DMS 273 treated with DMSO at 0.1 percent for 48 hours (cell line): ENCODE measurements around the gene CCDC137.
"Not testable (repeated sequence)": the region's sequence is repeated elsewhere in the genome, so short reads cannot be mapped to it uniquely, and the experiment has no call there.

ENCODE experiments used
- DNase-seq: peaks from one replicate; lab custom pipeline; 2025; lab: John Stamatoyannopoulos, UW

CCDC137 gene

GRCh38 chr17:81666342-81667191 is at the start of gene CCDC137, which contains the start of gene OXLD1:
CCDC137 (plus strand) TSS chr17:81666737; CDS start chr17:81666767, 30 bp downstream.
OXLD1 (minus strand) TSS chr17:81666605; CDS start chr17:81666577, 28 bp downstream.
- DNase-seq = peak; percentile 88

GRCh38 chr17:81616877-81617276 is 49.7 kb upstream of the CCDC137 start:
- no peak for DNase-seq

GRCh38 chr17:81618307-81618706 is 48.2 kb upstream of the CCDC137 start:
- not testable (repeated sequence) for DNase-seq

- DNase-seq = no peak
Observed at GRCh38 chr17:81621494-81622130, 44.9 kb upstream of the CCDC137 start.

- DNase-seq = no peak
Observed at GRCh38 chr17:81630274-81630673, 36.3 kb upstream of the CCDC137 start.

GRCh38 chr17:81631482-81631881 is 35.1 kb upstream of the CCDC137 start:
- no peak for DNase-seq

- DNase-seq = no peak
Observed at GRCh38 chr17:81635431-81635830, 31.1 kb upstream of the CCDC137 start.

GRCh38 chr17:81635973-81636504 is 30.5 kb upstream of the CCDC137 start:
- no peak for DNase-seq

GRCh38 chr17:81636505-81637288 is 29.8 kb upstream of the CCDC137 start, which contains the start of the genes NPLOC4 and TSPAN10:
NPLOC4 (minus strand) TSS chr17:81637112; CDS start chr17:81636930, 182 bp downstream.
TSPAN10 (plus strand) TSS chr17:81637196; CDS start chr17:81642413, 5,217 bp downstream.
- peak; percentile 55 for DNase-seq

- no peak for DNase-seq
Observed at GRCh38 chr17:81638683-81639082, 27.9 kb upstream of the CCDC137 start.

GRCh38 chr17:81640011-81640410 is 26.5 kb upstream of the CCDC137 start:
- no peak for DNase-seq

- DNase-seq = no peak
Observed at GRCh38 chr17:81641825-81642489, 24.6 kb upstream of the CCDC137 start.

- no peak for DNase-seq
Observed at GRCh38 chr17:81644496-81644895, 22.0 kb upstream of the CCDC137 start.

GRCh38 chr17:81644976-81645952 is 21.3 kb upstream of the CCDC137 start:
- no peak for DNase-seq

GRCh38 chr17:81646869-81647600 is 19.5 kb upstream of the CCDC137 start:
- no peak for DNase-seq

- no peak for DNase-seq
Observed at GRCh38 chr17:81647640-81648012, 18.9 kb upstream of the CCDC137 start.

GRCh38 chr17:81648013-81648706 is 18.4 kb upstream of the CCDC137 start:
- no peak for DNase-seq

GRCh38 chr17:81648707-81649085 is 17.8 kb upstream of the CCDC137 start:
- no peak for DNase-seq

- no peak for DNase-seq
Observed at GRCh38 chr17:81650951-81651350, 15.6 kb upstream of the CCDC137 start.
